Ascending aorta (tissue), 2 donors: Measurements from ENCODE around the gene RPTOR. TPM values are rescaled to one million over a fixed set of nuclear protein-coding genes. Genes with fewer than 3 reads are reported as not detected.

Experiments used
- DNase-seq, 2 donors: peaks; one replicate each; pipeline ENCODE4 v3.0.0-alpha.2; 2019; ENCODE audit warnings: low spot score in 2 of 2
- H3K27ac ChIP-seq, 2 donors: fragments of 200-600 bp; sonication (generic); one replicate each; pipeline ENCODE4 v1.5.1; 2016 to 2017; ENCODE audit warnings: mild to moderate bottlenecking in 1 of 2
- H3K27me3 ChIP-seq: fragments of 200-600 bp; sonication (generic); one replicate; pipeline ENCODE4 v1.5.1; 2017
- H3K36me3 ChIP-seq, 2 donors: fragments of 200-600 bp; sonication (generic); one replicate each; pipeline ENCODE4 v1.5.1; 2016
- H3K4me1 ChIP-seq, 2 donors: fragments of 200-600 bp; sonication (generic); one replicate each; pipeline ENCODE4 v1.5.1; 2016 to 2017; ENCODE audit warnings: mild to moderate bottlenecking in 1 of 2
- H3K4me3 ChIP-seq, 2 donors: fragments of 200-600 bp; sonication (generic); one replicate each; pipeline ENCODE4 v1.5.1; 2016 to 2017; ENCODE audit warnings: mild to moderate bottlenecking in 1 of 2
- H3K9me3 ChIP-seq, 2 donors: fragments of 200-600 bp; sonication (generic); one replicate each; pipeline ENCODE4 v1.5.1; 2016
- CTCF ChIP-seq, 3 experiments: fragments of 200-600 bp in 2 of 3; fragments of 450-650 bp in 1 of 3; sonication (generic) in 2 of 3; IDR thresholded peaks; one replicate each; pipeline ENCODE4 v1.5.1; 2016 to 2019; ENCODE audit warnings: antibody characterized with exemption in 3 of 3, mild to moderate bottlenecking in 1 of 3, moderate library complexity in 1 of 3
- intact Hi-C: fragments of 100-400 bp; cut with DNase I; formaldehyde crosslinking; loops from one replicate; pipeline ENCODE4 v1.15.1; 2023
- total RNA-seq: library from RNA; depleted of rRNA; stranded (reverse); fragments of >200 nt; gene quantifications from one replicate; pipeline ENCODE4 v1.1.0, GENCODE V29; 2016

RPTOR gene
- total RNA-seq, 1 donor from 2014 or later: 36.1 TPM

GRCh38 chr17:80929449-80929848 lies 384.8 kb downstream of the RPTOR start:
- DNase-seq: no peak
- TF ChIP-seq CTCF (IDR thresholded peaks at IDR 0.05): no peak

GRCh38 chr17:80930335-80931279 lies 386.0 kb downstream of the RPTOR start:
- H3K36me3 ChIP-seq: peaks cover 2 to 7% of the 10 kb centered on the region in 2 donors
- no peak overlapping the region for H3K27ac ChIP-seq
- intact Hi-C loops: no loop called here
- H3K9me3 ChIP-seq: no peaks in the 10 kb centered on the region
- DNase-seq: no peak
- no peak overlapping the region for H3K4me3 ChIP-seq
- TF ChIP-seq CTCF (IDR thresholded peaks at IDR 0.05): no peak
- peaks cover 0 to 3% of the 10 kb centered on the region in 2 donors for H3K4me1 ChIP-seq
- no peaks in the 10 kb centered on the region for H3K27me3 ChIP-seq

More at GRCh38 chr17:80929449-80929848, 384.8 kb downstream of the RPTOR start:
- H3K9me3 ChIP-seq: no peaks in the 10 kb centered on the region
- peaks cover 0 to 3% of the 10 kb centered on the region in 2 donors for H3K4me1 ChIP-seq
- no peak overlapping the region for H3K27ac ChIP-seq
- H3K4me3 ChIP-seq: no peak overlapping the region
- H3K36me3 ChIP-seq: peaks cover 12 to 18% of the 10 kb centered on the region in 2 donors
- intact Hi-C loops: no loop called here
- H3K27me3 ChIP-seq: no peaks in the 10 kb centered on the region

GRCh38 chr17:80931421-80932265 lies 387.0 kb downstream of the RPTOR start:
- Histone ChIP-seq H3K9me3 (no peaks in the 10 kb centered on the region), H3K27me3 (no peaks in the 10 kb centered on the region), H3K27ac (no peak overlapping the region), H3K4me1 (peaks cover 0 to 3% of the 10 kb centered on the region in 2 donors), H3K36me3 (no peaks in the 10 kb centered on the region), H3K4me3 (no peak overlapping the region)
- intact Hi-C loops: no loop called here
- DNase-seq: no peak
- TF ChIP-seq CTCF (IDR thresholded peaks at IDR 0.05): no peak

- Histone ChIP-seq H3K36me3 (peaks cover 0 to 1% of the 10 kb centered on the region in 2 donors), H3K27me3 (no peaks in the 10 kb centered on the region), H3K27ac (no peak overlapping the region), H3K4me1 (peaks cover 0 to 3% of the 10 kb centered on the region in 2 donors), H3K9me3 (no peaks in the 10 kb centered on the region), H3K4me3 (no peak overlapping the region)
- no peak for DNase-seq
- no peak for TF ChIP-seq CTCF (IDR thresholded peaks at IDR 0.05)
- intact Hi-C loops: no loop called here
Observed at GRCh38 chr17:80935526-80935925, 390.9 kb downstream of the RPTOR start.

- no peak for TF ChIP-seq CTCF (IDR thresholded peaks at IDR 0.05)
- intact Hi-C loops: no loop called here
Observed at GRCh38 chr17:80936218-80936617, 391.6 kb downstream of the RPTOR start.

More at GRCh38 chr17:80936218-80936617, 391.6 kb downstream of the RPTOR start:
- H3K9me3 ChIP-seq: no peaks in the 10 kb centered on the region
- DNase-seq: no peak
- H3K36me3 ChIP-seq: peaks cover 0 to 7% of the 10 kb centered on the region in 2 donors
- peaks cover 0 to 3% of the 10 kb centered on the region in 2 donors for H3K4me1 ChIP-seq
- no peak overlapping the region for H3K27ac ChIP-seq
- H3K4me3 ChIP-seq: no peak overlapping the region
- no peaks in the 10 kb centered on the region for H3K27me3 ChIP-seq
